ENCODE measurements around the gene FCAR. TPM values are rescaled to one million over a fixed set of nuclear protein-coding genes. Genes with fewer than 3 reads are reported as not detected.

The FCAR gene
- total RNA-seq, 1 experiment from 2014 or later: not detected

Small RNA genes within 50 kb of the gene (small RNA-seq; reads per million reads assigned to genes)
- gene RNU6-222P: 0 to 0.06 reads per million in 2 experiments

Other genes with a start within 250 kb of the FCAR start
- not detected in 2 replicates for gene LILRB1, start 243.8 kb upstream of the FCAR start, total RNA-seq (2014; rRNA removed; shearing (Covaris generic))
- not detected in 2 replicates for gene LILRB4, start 211.2 kb upstream of the FCAR start, total RNA-seq (2014; rRNA removed; shearing (Covaris generic))
- not detected in 2 replicates for gene KIR3DL3, start 149.8 kb upstream of the FCAR start, total RNA-seq (2014; rRNA removed; shearing (Covaris generic))
- gene KIR2DL3, start 135.7 kb upstream of the FCAR start, total RNA-seq (2014; rRNA removed; shearing (Covaris generic)): not detected in 2 replicates
- not detected in 2 replicates for gene KIR2DL1, start 104.4 kb upstream of the FCAR start, total RNA-seq (2014; rRNA removed; shearing (Covaris generic))
- not detected in 2 replicates for gene KIR2DL4, start 70.6 kb upstream of the FCAR start, total RNA-seq (2014; rRNA removed; shearing (Covaris generic))
- not detected in 2 replicates for gene KIR3DL1, start 57.8 kb upstream of the FCAR start, total RNA-seq (2014; rRNA removed; shearing (Covaris generic))
- not detected in 2 replicates for gene KIR2DS4, start 41.6 kb upstream of the FCAR start, total RNA-seq (2014; rRNA removed; shearing (Covaris generic))
- not detected in 2 replicates for gene KIR3DL2, start 23.8 kb upstream of the FCAR start, total RNA-seq (2014; rRNA removed; shearing (Covaris generic))
- not detected in 2 replicates for gene NCR1, start 31.9 kb downstream of the FCAR start, total RNA-seq (2014; rRNA removed; shearing (Covaris generic))
- not detected in 2 replicates for gene NLRP7, start 73.3 kb downstream of the FCAR start, total RNA-seq (2014; rRNA removed; shearing (Covaris generic))
- gene NLRP2, start 92.1 kb downstream of the FCAR start, total RNA-seq (2014; rRNA removed; shearing (Covaris generic)): not detected in 2 replicates
- 0.17 TPM in 1 of 2 replicates, not detected in the other for gene GP6, start 164.0 kb downstream of the FCAR start, total RNA-seq (2014; rRNA removed; shearing (Covaris generic))
- gene RDH13, start 188.9 kb downstream of the FCAR start, total RNA-seq (2014; rRNA removed; shearing (Covaris generic)): 12.2 and 14.1 TPM in 2 replicates
- 3.9 and 5.4 TPM in 2 replicates for gene EPS8L1, start 201.6 kb downstream of the FCAR start, total RNA-seq (2014; rRNA removed; shearing (Covaris generic))
- gene PPP1R12C, start 243.4 kb downstream of the FCAR start, total RNA-seq (2014; rRNA removed; shearing (Covaris generic)): 22.2 and 25.0 TPM in 2 replicates

Data from NCI-H460 (cell line).